SW480 (cell line): ENCODE measurements around the gene TNFAIP8L3.
A peak's percentile ranks its signal among the peaks of the same experiment; 100 is the strongest.

Experiments used
- DNase-seq: peaks from one replicate; pipeline ENCODE4 v3.0.0-alpha.2; 2016; ENCODE audit warnings: low spot score

Gene TNFAIP8L3

DNA sequence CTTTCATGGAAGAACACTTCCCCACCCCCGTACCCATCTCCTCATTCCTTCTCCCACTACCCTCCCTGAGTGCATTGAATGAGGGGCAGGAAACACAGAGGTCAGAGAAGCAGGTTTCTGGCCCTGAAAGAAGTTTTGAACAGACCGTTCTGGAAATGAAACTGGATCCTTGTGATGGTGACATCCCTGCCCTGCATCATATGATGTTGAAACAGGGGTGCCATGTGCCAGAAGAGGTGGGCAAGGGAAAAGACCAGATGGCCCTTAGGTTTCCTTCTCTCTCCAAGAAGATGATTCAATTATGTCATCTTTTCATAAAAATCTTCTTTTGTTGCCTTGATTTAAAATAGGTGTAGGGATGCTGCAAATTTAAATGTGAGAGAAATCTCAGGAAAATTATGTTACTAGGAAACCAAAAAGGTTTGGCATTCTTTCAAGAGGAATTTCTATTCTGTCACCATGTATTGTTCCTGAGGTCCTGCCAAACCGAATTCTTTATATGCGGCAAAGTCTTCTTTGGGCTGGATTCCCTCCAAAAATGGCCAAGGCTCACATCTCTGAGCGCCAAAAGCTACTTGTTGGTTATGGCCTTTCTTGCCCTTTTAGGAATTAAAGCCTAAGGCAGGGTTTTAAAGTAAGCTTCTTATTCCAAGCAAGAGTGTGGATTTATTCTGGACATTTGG is 19.9 kb upstream of the TNFAIP8L3 start:
- no peak for DNase-seq

DNA sequence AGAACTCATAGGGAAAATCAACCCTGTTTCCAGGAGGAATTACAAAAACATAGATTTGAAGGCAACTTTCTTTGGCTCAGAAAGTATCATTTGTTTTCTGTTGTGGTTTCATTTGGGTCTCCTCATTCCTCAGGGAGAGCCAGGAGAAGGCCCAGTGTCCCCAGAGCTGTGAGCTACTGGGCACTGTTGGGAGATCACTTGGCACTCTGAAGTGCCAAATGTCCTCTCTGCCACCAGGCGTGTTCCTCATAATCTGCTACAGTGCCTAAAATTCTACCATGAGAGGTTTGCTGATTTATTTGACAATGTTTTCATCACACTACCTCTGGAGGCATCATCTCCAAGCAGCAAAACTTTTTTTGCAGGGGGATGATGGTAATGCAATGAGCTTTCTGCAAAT is 17.4 kb upstream of the TNFAIP8L3 start:
- DNase-seq, result no peak

DNA sequence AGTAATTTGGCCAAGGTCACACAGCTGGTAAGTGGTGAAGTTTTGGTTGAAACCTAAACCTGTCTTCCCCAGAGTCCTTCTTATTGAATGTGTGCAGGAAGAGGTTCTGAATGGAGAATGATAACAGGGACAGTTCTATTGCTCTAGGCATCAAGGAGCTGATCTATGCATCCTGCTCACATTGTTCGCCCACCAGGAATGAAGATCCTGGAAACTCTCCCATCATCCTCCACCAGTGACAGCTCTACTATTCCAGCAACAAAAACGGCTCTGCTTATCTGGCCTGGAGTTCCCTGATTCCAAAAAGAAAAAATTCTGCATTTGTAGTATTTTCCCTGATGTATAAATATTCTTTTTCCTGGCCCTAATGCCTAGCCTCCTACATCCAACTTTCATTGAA is 16.4 kb upstream of the TNFAIP8L3 start:
- no peak for DNase-seq

DNA sequence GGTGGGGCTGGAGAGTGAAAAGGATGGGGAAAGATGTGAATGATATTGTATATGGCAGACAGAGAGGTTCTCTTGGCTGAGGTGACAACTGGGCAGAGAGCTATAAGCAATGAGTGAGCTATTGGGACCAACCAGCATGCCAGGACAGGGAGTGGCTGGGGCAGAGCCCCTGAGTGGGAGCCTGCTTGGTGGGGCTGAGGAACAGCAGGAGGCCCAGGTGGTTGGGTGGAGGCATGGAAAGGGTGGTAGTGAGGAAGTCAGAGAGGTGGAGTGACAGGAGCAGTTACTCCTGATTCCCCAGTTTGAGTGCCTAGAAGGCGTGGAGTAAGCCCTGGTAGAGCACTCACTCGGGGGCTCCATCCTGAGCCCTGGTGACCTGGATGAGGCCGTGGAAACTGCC is 15.5 kb upstream of the TNFAIP8L3 start:
- no peak for DNase-seq

DNA sequence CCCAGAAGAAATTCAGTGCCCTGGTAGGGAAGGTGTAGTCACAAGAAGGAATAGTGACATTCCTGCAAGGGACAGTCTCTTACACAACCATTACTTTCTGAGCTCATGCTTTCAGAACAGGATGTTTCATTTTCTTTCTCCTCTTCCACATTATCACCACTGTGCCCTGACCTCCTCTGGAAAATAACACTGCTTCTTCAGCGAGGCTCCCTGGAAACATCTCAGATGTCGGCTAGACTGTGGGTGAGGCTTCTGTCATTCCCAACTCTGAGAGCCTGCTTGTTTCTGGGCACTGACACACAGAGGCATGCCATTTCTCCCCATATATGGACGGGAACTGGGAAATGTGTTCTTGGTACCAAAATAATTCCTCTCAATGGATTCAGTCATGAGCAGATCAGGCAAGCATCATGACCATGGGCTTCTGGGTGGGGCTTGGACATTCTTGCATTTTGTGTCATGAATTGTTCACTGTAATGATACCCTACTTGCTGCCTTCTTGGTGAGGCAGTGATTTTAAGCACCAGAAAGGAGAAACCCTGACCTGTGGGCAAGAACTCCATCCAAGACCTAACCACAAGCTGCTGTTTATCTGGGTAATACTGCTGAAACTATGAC is 14.3 kb upstream of the TNFAIP8L3 start:
- no peak for DNase-seq

DNA sequence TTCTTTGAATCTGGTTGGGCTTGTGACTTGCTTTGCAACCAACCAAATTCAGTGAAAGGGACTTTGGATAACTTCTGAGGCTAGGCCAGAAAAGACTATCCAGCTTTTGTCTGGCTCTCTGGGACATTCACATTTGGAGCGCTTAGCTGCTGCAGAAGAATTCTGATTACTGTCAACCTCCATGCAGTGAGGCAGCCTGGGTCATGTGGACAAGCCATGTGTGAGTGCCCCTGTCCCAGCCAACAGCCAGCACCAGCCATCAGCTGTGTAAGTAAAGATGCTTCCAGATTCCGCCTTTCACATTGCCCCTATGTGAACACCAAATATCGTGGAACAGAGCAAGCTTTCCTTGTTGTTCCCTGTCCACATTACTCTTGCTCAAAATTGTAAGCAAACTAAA is 12.9 kb upstream of the TNFAIP8L3 start:
- DNase-seq, result no peak

DNA sequence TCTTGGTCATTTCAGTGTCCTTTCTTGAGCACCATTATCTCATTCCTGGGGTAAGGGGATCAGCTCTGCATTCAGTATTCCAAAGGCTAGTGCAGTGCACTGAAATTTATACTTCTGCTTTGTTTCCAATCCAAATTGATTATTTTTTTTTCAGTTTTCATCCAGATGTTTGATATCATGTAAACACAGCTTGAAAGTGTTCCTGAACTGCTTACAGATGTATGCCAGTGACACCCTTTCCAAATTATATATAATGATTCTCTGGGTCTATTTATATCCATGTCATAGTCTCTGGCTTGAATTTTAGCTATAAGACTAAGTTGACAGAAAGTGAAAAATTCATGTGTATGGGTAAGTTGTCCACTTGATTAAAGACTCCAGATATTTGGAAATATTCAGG is 11.8 kb upstream of the TNFAIP8L3 start:
- DNase-seq, result no peak

DNA sequence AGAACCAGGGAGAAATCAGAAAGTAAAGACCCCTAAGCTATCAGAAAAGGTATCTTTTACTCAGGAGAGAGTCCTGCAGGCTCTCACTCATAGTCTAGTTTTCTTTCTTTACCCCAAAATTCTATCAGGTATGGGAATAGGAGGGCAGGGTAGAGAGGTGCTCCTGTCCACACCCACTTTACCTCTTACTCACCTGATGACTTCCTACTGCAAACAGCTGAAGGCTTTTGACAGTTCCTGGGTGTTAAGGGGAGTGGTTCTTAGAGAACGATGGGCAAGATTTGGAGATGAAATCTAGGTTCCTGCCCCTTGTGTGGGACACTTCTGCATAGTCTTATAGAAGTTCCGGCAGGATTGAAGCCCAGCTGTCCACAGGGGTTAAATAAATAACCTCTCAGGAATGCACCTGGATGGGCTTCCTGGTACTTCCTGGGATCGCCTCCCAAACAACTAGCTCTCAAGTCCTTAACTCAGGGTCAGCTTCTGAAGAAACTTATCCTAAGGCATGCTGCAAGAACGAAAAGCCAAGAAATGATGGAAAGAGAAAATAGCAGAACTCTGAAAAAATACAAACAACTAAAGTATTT is 10.8 kb upstream of the TNFAIP8L3 start:
- no peak for DNase-seq

DNA sequence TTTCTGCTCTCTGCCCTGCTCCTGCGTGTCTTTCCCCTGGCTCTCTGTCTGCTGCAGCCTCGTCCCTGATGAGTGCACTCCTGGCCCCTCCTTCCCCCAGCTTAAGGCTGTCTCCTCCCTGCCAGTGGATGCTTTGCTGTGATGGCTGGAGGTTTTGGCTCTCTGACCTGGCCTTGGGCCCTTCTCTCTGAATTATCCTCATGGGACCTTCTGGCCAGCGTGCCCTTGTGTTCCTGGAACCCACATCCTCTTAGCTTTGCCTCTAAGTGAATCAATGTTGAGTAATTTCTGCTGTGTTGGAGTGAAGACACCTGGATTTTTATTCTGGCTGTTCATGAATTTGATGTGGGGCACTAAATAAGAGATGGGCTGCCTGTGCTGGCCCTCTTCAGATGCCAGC is 9.8 kb upstream of the TNFAIP8L3 start:
- no peak for DNase-seq

DNA sequence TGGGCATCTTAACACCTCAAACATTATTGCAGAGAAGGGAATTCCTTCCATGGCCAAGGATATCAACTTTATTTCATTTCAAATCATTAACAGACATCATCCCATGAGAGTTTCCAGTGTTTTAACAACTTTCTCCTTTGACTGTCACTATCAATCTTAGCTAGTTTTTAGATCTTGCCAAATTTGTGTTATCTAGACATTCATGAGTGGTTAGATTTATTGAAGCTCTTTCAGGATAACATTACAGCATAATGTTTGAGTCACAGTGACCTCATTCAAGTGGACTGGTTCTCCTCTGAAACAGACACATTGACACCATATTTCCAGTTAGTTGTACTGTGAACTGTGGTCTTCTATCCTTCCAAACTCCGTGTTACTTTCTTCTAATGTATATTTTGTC is 8.6 kb upstream of the TNFAIP8L3 start:
- no peak for DNase-seq

DNA sequence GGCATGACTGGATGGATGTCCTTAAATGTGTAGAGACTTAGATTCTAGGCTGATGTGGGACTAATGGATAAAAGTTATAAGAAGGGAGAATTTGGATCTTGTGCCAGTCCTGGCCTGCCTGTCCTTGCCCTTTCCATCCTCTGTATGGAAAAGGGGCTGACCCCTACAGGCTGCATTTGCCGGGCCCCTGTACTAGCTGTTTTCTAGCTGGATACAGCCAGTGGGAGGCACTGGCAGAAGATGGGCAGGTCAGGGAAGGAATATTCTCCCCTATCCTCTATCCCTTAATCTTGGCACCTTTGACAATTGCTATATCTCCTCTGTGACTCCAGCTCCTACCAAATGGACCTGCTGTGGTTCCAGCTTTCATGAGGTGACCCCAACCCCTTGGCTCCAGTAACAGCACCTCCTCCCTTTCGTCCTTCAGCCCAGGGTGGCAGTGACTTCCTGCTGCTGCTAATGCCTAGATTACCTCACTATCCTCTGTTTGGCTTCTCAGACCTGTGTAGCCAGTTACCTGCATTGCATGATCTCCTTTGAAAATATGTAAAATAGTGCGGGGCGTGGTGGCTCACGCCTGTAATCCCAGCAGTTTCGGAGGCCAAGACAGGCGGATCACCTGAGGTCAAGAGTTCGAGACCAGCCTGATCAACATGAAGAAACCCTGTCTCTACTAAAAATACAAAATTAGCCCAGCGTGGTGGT is 6.2 kb upstream of the TNFAIP8L3 start:
- DNase-seq, result no peak

DNA sequence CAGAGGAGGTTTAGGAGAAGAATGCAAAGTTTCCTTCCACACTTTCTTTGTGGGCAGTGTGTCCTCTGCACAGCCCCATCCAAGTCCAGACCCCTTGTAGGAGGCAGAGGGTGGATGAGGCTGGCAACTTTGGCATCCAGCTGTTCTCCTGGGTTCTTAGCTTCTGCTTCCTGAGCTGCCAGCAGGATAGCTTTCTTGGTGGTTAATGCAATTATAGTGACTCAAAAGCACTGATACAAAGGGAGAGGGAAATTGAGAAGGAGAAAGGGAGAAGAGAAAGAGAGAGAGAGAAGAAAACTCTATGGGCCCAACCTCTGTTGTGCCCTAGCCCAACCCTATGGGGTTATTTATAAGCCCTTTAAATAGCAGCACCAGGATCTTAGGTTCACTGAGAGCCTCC is 4.5 kb upstream of the TNFAIP8L3 start:
- no peak for DNase-seq

DNA sequence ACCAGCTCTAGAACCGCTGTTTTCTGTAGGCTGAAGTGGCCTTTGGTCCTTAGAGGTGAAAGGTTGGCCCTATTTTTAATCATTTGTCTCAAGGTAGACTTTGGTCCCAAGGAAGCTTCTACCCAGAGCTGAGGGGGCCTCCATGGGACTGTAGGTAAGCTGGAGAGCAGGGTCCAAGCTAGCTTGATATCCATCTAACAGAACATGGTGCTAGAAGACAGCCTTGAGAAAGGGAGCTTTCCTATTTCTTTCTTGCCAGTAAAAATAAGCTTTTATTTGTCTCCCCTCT is 3.6 kb upstream of the TNFAIP8L3 start:
- no peak for DNase-seq

DNA sequence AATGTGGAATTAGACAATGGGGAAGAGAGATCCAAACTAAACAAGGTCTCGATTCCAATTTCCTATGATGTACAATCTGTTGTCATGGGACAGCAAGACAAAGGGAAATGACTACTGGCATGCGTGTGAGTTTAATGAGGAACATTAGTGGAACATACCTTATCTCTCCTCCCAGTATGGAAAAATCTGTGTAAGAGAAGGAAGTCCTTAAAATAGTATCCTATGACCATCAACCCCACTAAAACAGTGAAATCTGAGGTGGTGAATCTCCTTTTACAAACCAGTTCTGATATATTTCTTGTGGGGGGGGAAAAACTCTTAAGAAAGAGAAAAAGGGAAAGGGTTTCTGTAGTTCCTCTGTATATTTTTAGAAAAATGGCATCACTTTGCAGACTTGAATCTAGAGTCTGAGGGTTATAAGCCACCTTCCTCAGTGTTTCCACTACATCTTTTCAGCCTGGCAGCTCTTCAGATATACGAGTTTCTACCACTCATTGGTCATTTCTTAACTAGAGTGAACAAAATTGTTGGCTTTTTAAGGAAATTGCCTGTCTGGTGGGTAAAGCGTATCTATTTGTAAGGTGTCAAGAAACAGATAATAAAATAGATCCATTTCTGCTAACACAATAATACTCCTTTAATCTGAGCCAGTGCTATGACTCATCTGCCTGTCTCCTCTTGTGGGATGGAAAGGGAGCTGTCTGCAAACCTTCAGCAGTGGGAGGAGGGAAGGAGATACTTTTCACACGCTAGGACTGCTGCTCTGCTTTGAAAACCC is 3.0 kb upstream of the TNFAIP8L3 start:
- peak; percentile 21 for DNase-seq

DNA sequence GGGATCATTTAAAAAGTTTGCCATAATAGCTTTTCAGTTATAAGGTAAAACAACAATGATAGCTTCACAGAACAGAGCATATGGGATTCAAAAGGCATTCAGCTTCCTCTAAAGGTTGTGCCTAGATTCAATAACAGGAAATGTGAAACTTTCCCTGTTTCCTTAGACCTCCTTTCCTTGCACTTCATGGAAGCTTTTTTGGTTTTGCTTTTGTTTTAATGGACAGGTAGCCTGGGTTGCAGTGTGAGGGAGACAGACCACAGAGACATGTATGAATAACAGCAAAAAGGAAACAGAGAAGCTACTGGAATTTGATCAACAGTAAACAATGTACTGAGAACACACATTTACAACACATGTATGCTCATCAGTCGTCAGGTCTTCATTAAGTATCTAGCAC is 2.3 kb upstream of the TNFAIP8L3 start:
- no peak for DNase-seq

DNA sequence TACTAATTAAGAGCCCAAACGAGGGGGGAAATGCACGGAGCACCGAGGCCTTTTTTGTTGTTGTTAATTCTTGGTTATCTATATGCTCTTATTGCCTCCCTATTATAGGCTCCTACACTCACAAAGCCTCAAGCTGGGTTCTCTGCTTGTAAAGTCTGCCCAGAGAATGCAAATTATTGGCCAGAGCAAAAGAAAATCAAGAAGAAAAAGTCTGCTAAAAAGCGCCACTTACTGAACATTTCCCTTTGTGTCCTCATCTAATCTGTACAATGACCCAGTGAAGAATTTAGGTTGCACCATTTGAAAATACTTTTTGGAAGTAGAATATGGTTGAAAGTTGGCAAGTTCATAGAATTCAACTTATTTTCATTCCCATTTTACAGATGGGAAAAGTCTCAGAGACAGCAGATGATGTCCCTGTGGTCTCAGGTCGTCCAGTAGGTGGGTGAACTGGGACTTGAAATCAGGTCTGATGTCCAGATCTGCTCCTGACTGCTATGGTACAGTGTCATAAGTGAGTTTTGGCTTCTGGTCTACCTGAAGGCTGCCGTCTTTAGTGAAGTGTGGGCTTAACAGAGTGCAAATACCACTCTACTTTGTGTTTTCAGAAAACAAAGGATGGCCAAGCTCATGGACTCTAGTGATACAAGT is 1.1 kb upstream of the TNFAIP8L3 start:
- DNase-seq, result no peak

DNA sequence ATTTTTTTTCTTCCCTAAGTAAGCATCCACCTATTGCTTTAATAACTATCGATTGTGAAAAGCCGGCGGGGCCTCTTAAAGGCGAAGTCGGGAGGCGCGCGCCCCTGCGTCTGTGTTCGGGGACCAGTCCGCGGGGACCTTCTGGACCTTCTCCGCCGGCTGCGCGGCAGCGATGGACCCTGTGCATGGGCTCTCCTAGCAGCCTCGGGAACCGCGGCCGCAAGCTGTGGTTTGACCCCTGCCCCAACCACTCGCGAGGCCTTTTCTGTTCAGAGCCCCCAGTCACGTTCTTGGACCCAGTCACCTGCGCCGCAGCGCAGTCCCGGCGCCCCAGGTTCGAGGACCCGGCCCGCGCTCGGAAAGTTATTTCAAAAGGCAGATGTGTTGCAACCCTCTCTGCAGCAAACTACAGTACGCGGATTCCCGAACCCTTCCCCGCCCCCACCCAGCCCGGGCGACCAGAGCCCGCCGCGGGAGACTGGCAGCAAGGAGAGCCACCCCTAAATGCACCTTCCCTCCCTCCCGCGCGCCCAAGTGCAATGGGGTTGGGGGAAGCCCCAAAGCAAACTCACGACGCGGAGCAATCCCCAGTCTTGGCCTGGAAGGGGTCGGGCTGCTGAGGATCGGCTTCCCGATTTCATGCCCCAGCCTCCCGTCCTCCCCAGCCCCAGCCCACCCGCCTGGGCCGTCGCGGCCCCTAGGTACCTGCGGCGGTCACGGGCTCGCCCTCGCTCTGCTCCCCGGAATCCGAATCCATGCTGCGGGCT is 684 bp downstream of the TNFAIP8L3 start:
- DNase-seq, result no peak

DNA sequence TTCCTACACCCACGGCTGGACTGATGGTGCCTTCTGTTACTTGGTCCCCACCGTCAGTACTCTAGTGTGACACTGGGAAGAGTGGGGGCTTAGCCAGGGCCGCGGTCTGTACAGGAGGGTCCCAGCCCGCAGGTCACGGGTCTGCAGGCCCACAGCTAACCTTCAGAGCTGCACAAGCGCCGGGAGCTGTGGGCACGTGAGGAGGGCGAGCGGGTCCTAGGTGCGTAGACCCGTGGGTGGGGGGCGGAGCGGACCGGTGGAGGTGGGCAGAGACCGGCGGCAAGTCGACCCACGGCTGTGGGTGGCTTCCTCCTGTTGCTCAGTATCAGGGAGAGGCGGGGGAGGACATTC is 1.2 kb downstream of the TNFAIP8L3 start:
- no peak for DNase-seq

DNA sequence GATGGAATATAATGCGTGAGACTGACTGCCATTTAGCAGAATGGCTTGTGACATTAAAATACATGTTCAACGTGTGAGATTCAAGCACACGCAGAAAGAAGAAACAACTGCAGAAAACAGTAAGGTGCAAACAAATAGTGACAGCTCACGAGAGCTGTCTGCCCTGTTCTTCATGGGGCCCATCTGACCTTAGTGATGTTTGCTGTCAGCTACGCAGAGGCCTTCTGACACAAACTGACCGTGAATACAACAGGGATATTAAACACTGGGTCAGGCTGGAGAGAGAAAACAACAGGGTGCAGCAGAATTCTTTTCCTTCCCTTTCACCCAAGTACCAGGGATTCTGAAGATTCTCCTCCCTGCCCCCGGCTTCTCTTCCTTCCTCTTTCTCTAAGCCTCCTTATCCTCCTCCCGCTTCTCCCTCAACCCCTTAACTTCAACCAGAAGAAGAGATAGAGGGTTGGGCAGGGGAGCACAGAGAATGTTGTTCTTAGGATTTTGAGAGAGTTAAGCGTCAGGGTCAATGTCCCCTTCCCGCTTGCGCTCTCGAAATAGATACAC is 2.1 kb downstream of the TNFAIP8L3 start:
- no peak for DNase-seq

DNA sequence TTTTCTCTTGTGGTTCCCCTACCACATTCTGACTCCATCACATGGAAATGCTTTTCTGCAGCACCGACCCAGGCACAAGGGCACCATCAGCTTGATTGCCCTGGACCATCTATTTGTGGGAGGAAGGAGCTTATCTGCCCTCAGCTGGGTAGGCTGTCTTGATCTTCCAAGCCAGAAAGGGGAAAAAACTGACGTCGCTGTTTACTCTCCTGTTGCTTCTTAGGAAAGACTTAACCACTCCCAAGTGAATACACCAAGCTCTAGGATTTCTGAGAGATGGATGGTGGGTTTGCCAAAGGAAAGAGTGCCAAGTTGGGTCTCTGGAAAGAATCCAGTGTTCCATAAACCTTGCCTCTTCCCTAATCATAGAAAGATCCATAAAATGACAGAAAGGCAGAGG is 4.0 kb downstream of the TNFAIP8L3 start:
- DNase-seq, result no peak
